ENCODE data around the gene ICOS.

- TF ChIP-seq CTCF (IDR thresholded peaks at IDR 0.05; ENCODE audit: low read length) (no peak), EZH2 (optimal IDR thresholded peaks at IDR 0.05; ENCODE audit: low read depth, low read length) (no peak)
These were observed 71.8 kb downstream of the ICOS start for GRCh38 chr2:204008352-204008751.

Measured in MM.1S (cell line).